Measurements from ENCODE around the gene LEMD1. TPM values are rescaled to one million over a fixed set of nuclear protein-coding genes. Genes with fewer than 3 reads are reported as not detected.

The LEMD1 gene
- total RNA-seq, 2 donors from 2014 or later = 0.68 to 22.0 TPM

DNA sequence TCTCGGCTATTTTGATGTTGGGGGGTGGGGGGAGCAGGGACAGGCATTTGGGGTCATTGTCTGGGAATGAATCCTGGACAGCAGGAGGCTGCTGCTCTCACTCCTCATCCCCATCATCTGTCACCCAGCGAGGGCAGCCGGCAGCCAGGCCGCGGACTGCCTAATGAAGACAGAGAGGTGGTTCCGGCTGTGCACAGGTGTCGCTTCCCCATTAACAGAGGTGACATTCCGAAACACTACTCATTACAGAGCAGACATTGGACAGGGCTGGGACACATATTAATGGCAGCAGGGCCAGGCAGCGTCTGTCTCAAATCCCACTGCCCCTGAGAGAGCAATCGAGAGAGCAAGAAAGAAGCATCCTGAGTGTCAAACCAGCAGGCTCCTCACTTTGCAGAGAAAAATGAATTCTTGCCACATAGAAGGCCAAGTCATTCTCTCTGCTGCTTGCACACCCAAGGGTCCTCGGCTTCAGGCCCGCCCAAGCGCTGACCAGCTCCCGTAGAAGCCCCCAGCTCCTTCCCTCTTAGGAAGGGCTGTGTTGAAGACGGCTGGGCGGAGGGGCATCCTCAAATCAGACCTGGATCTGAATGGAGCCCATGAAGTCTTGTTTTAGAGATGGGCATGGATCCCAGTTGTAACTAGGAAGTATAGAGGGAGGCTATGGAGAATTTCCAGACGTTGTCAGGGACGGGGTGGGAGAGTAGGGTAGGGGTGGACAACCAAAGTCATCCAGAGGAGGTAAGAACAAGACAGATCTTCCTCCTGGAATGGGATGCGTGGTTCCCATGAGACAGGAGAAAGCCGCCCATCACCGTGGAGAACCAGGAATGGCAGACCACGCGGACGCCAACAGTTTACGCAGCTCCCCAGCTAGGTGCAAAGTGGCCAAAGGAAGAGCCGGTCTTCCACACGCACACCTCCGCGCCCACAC, 8.2 kb upstream of the LEMD1 start:
- Histone ChIP-seq H3K27ac (no peak overlapping the region), H3K27me3 (replicated peaks; ENCODE audit: insufficient read depth) (no peaks in the 10 kb centered on the region), H3K9me3 (no peaks in the 10 kb centered on the region), H3K4me3 (peak overlapping the region; percentile 27 to 29), H3K4me1 (replicated peaks) (no peaks in the 10 kb centered on the region), H3K36me3 (no peaks in the 10 kb centered on the region)
- 51% methylated on average over 27 of the region's 29 CpGs for WGBS
- intact Hi-C loops (cut with DNase I) = loop anchor here (5.0 kb wide), 1 partner anchor 78 kb away; no protein-coding TSS in a partner anchor
- TF ChIP-seq POLR2A (IDR thresholded peaks at IDR 0.05) = no peak
- DNase-seq (ENCODE audit: low spot score) = no peak

DNA sequence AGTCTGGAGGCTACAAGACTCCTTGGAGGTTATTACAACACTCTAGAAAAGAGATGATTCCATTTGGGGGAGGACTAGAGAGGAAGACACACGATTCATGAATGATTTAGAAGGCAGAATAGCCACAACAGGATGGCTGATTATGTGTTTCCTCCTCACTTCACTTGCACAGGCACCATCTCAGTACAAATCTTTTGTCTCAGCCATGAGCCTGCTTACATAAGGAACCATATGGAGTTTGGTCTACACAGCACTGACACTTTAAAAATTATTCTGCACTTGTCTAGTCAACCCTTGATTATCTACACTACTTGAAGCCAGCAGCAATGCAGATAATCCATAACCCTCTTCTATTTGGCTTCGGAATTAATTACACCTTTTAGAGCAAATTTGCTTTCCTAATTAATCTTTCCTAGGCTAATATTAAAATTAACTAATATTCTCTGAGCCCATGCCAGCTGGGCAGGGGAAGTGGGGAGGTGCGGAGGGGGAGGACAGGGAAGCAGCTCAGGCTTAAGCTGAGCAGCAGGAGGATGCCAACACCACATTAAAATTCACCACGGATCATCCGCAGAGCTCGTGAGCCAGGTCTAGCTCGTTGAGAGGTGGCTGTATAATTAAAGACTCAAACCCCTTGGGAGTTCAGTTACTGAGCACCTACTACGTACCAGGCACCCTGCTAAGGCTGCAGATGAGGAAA, 3.2 kb upstream of the LEMD1 start:
- Histone ChIP-seq H3K9me3 (no peaks in the 10 kb centered on the region), H3K27me3 (replicated peaks; ENCODE audit: insufficient read depth) (no peaks in the 10 kb centered on the region), H3K4me1 (replicated peaks) (no peaks in the 10 kb centered on the region), H3K36me3 (no peaks in the 10 kb centered on the region), H3K27ac (no peak overlapping the region), H3K4me3 (no peak overlapping the region)
- WGBS = 55% methylated on average over 8 of the region's 8 CpGs
- no peak for TF ChIP-seq POLR2A (IDR thresholded peaks at IDR 0.05)
- TF ChIP-seq, protein P1, sequence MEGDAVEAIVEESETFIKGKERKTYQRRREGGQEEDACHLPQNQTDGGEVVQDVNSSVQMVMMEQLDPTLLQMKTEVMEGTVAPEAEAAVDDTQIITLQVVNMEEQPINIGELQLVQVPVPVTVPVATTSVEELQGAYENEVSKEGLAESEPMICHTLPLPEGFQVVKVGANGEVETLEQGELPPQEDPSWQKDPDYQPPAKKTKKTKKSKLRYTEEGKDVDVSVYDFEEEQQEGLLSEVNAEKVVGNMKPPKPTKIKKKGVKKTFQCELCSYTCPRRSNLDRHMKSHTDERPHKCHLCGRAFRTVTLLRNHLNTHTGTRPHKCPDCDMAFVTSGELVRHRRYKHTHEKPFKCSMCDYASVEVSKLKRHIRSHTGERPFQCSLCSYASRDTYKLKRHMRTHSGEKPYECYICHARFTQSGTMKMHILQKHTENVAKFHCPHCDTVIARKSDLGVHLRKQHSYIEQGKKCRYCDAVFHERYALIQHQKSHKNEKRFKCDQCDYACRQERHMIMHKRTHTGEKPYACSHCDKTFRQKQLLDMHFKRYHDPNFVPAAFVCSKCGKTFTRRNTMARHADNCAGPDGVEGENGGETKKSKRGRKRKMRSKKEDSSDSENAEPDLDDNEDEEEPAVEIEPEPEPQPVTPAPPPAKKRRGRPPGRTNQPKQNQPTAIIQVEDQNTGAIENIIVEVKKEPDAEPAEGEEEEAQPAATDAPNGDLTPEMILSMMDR (IDR thresholded peaks at IDR 0.05) = no peak
- TF ChIP-seq POLR2AphosphoS5 (IDR thresholded peaks at IDR 0.05) = no peak
- intact Hi-C loops (cut with DNase I) = loop anchor here (5.0 kb wide), 1 partner anchor 73 kb away; no protein-coding TSS in a partner anchor
- no peak for DNase-seq (ENCODE audit: low spot score)

DNA sequence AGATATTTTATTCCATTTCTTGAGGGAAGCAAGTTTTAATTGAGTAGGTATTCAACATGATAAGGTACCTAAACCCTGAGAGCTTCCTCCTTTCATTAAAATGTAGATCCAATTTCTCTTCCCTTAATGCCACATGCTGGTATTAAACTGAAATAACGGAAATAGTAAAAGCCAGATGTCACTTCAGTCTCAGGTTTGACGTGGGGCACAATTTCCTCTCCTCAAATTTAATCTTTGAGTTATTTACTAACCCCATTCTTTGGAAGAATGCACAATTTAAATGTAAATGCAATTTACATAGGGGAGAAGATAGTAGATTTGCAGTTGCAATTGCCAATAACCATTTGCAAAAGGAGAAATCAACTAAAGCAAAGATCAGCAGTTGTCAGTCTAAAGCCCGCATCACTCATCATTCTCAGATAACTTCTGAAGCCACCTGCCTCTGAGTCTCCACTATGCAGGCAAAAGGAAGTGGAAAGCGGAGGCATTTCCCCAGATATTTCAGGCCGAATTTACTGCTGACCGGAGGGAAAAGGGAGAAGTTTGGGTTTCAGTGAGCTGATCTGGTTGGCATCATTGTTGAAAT, 2.1 kb upstream of the LEMD1 start:
- WGBS = 82% methylated on average over 6 of the region's 6 CpGs
- TF ChIP-seq POLR2AphosphoS5 (IDR thresholded peaks at IDR 0.05) = no peak
- TF ChIP-seq POLR2A (IDR thresholded peaks at IDR 0.05) = no peak
- Histone ChIP-seq H3K4me1 (replicated peaks) (no peaks in the 10 kb centered on the region), H3K36me3 (no peaks in the 10 kb centered on the region), H3K27me3 (replicated peaks; ENCODE audit: insufficient read depth) (no peaks in the 10 kb centered on the region), H3K27ac (no peak overlapping the region), H3K9me3 (no peaks in the 10 kb centered on the region), H3K4me3 (no peak overlapping the region)
- no peak for DNase-seq (ENCODE audit: low spot score)
- intact Hi-C loops (cut with DNase I) = no loop called here

DNA sequence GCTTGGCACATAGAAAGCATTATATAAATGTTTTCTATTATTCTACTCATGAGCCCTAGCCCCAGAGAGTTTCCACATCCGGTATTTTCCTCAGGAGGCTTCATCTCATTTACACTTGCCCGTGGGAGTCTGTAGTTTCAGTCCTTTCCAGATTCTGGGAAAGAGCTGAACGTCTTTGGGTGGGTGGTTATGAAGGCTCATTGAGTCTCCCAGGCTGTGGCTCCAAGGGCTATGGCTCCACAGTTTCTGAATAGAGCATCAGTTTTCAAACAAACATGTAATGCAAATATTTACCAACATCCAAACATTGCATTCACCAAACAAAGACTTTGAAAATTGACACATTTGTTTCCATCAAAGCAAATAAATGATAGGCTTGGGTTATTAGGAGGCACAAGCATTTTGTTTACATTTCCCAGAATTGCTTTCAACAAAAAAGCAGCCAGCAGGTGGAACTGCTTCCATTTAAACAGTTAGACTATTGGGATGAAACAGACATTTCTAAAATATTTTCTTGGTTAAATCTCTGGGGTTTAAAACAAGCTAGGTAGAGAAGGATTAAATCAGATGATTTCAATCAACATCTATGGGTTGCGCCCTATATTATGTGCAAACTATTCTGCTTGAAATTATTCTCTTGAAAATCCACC, 1.3 kb upstream of the LEMD1 start:
- H3K4me1 ChIP-seq (replicated peaks) = no peaks in the 10 kb centered on the region
- no peak for DNase-seq (ENCODE audit: low spot score)
- no peak overlapping the region for H3K27ac ChIP-seq
- intact Hi-C loops (cut with DNase I) = no loop called here
- no peaks in the 10 kb centered on the region for H3K27me3 ChIP-seq (replicated peaks; ENCODE audit: insufficient read depth)
- 50% methylated on average over 4 of the region's 4 CpGs for WGBS
- H3K36me3 ChIP-seq = no peaks in the 10 kb centered on the region
- H3K9me3 ChIP-seq = no peaks in the 10 kb centered on the region
- TF ChIP-seq POLR2A (IDR thresholded peaks at IDR 0.05) = no peak
- TF ChIP-seq POLR2AphosphoS5 (IDR thresholded peaks at IDR 0.05) = no peak
- TF ChIP-seq, protein P1 (IDR thresholded peaks at IDR 0.05) = peak in 1 of 4 experiments; percentile 16
- no peak overlapping the region for H3K4me3 ChIP-seq

DNA sequence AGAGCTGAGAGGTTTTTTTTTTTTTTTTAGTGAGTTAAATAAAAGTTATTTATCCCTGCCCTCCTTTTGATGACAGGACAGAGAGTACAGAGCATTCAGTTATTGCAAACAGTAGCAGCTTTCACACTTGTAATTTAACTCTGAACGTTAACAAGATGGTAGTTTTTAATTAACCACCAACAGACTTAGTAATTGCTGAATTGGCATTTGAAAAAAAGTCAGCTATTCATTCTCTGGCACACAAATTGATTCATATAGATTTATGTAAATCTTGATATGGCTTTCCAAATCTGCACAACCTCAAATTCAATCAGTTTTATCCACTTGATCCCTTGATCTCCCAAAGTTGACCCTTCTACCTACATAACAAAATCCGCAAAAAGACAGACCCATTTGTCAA, 918 bp downstream of the LEMD1 start:
- no peak overlapping the region for H3K4me3 ChIP-seq
- H3K27ac ChIP-seq = no peak overlapping the region
- intact Hi-C loops (cut with DNase I) = no loop called here
- WGBS = 59% methylated on average over 2 of the region's 2 CpGs
- H3K27me3 ChIP-seq (replicated peaks; ENCODE audit: insufficient read depth) = no peaks in the 10 kb centered on the region
- TF ChIP-seq POLR2AphosphoS5 (IDR thresholded peaks at IDR 0.05) = no peak
- TF ChIP-seq, protein P1 (IDR thresholded peaks at IDR 0.05) = no peak
- no peak for TF ChIP-seq POLR2A (IDR thresholded peaks at IDR 0.05)
- no peaks in the 10 kb centered on the region for H3K36me3 ChIP-seq
- no peaks in the 10 kb centered on the region for H3K4me1 ChIP-seq (replicated peaks)
- H3K9me3 ChIP-seq = no peaks in the 10 kb centered on the region
- DNase-seq (ENCODE audit: low spot score) = no peak

All from prostate gland (tissue), 2 donors.